DMS53 (cell line): ENCODE data around the gene HSPA14.
"Not testable (repeated sequence)": the region's sequence is repeated elsewhere in the genome, so short reads cannot be mapped to it uniquely, and the experiment has no call there.

Source experiments
- DNase-seq: peaks from one replicate; lab custom pipeline; 2025; lab: John Stamatoyannopoulos, UW

Gene HSPA14

DNA sequence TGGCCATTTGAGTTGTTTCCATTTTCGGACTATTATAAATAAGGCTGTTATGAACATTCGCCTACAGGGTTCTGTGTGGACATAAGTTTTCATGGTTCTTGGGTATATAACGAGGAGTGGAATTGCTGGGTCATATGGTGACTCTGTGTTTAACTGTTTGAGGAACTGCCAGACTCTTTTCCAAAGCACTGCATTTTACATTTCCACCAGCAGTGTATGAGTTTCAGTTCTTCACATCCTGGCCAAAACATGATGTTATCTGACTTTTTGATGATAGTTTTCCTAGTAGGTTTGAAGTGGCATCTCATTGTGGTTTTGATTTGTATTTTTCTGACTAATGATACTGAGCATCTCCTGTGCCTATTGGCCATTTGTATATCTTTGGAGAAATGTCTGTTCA lies 46.0 kb downstream of the HSPA14 start:
- DNase-seq: no peak

DNA sequence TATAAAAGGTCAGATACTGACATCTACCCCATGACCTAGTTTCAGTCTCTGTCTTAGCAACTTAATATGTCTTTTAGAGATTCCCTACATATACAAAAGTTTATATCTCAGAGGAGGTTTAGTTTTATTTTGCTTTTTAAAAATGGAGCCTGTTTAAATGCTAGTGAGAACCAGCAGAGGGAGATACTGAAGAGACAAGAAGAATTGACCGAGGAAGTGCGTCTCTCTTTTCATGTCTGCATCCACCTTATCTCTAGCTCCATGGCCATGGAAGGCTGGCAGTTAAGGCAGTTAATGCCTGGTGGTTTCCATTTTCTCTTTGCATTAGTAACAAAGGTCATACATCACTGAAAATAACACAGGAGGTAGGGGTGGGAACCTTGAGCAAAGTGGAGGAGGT lies 51.2 kb downstream of the HSPA14 start:
- peak; percentile 24 for DNase-seq

DNA sequence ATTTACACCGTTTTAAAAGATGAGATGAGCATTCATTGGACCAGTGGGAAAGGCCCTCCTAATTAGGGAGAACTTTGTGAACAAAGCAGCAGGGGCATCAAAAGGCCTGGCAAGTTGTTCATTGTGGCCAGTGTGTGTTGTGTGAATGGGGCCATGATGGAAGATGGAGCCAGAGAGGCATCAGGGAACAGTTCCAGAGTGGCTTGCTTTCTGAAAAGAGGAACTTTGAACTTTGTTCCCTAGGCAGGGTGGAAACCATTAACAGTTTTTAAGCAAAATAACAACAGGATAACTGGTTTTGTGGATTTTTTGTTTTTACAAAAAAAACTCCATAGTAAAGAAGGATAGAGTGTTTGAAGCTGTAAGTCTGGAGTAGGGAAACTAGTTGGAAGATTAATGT lies 53.0 kb downstream of the HSPA14 start:
- no peak for DNase-seq

DNA sequence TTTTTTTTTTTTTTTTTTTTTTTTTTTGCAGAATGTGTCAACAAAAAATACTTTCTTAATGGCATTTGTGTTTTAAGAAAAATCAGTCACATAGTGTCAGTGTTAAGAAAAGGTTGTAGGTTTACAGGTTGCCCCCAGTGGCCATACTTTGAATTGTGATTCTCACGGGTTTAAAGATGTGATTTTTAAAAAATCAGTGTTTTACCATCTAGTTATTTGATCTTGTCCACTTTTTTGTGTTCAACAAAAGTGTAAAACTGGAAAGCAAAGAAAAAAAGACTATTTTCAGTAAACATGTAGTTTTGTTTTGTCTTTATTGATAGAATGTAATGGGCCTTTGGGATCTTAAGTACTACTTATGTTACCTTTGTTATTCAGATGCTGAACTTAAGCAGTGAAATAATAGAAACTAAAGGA lies 66.2 kb downstream of the HSPA14 start:
- DNase-seq: peak; percentile 79

DNA sequence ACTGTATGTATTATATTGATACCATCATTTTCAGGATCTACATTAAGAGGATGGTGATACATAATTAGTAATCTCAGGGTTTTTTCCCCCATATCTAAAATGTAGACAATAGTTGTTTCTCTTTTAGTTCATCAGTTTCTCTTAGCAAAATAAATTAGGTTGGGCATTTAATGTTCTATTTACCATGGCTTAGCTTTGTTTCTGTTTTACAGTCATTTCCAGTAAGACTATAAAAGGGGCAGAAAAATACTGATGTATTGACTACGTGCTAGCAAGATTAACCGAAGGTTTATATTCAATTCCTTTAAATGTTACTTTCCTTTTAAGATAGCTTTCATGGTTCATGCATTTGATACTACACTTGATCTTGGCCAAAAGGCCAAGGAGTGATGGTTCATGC lies 66.8 kb downstream of the HSPA14 start:
- no peak for DNase-seq

DNA sequence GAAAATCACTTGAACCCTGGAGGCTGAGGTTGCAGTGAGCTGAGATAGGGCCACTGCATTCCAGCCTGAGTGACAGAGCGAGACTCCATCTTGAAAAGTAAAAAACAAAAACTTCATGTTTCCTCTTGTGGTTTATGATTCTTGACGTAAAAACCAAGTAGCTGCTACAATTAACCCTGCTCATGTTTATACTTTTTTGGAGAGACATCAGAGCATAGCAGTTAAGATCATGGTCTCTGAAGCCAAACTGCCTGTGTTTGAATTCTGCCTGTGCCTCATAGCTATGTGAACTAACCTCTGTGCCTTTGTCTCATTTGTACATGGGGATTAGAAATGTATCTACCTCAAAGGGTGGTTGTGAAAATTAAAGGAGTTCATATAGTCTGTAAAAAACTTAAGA lies 67.8 kb downstream of the HSPA14 start:
- DNase-seq: no peak

- no peak for DNase-seq
Measured at GRCh38 chr10:14906765-14907164, 68.7 kb downstream of the HSPA14 start.

- DNase-seq: not testable (repeated sequence)
Measured at GRCh38 chr10:14907591-14907990, 69.5 kb downstream of the HSPA14 start.

DNA sequence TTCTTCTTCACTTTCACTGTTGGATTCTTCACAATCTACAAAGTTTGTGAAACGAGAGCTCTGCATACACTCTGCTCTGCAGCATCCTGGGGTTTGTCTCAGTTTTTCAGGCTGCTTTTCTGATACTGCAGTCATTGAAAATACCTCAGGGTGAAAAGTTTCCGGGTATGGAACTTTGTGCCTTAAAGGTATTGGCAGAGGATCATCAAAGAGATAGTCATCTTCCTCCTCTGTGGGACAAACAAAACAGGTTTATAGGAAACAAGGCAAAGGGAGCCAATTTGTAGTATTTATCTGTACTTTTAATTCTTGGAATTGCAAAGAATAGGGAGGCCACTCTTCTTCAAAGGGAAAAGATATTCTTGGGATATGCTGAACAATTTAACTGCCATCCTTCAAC lies 71.0 kb downstream of the HSPA14 start:
- no peak for DNase-seq

DNA sequence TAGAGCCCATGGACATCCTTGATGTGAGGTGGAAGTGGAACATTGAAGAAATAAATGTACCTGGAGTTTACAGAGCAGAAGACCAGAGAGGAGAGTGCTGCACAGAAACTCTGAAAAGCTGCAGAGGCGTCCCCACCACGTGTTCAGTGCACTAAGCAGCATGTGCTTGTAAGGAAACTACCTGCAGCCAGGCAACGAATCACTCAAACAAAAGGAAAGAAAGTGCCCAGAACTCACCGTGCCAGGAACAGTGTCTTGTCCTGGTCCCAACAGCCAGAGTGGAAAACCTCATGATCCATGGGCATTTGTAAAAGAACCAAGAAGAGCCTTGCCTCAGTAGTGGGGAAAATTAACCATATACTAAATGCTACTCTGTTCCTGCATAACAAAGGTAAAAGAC lies 72.8 kb downstream of the HSPA14 start:
- no peak for DNase-seq

DNA sequence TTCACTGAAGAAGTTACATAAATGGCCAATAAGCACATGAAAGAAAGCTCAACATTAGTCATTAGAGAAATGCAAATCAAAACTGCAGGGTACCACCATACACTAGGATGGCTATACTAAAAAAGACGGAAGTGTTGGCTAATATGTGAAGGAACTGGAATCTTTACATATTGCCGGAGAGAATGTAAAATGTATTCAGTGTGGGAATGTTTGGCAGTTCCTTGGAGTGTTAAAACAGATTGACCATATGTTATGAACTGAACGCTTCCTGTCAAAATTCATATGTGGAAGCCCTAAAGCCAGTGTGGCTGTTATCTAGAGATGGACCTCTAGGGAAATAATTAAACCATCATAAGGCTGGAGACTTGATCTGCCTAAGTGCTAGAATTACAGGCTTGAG lies 73.7 kb downstream of the HSPA14 start:
- no peak for DNase-seq

- no peak for DNase-seq
Measured at GRCh38 chr10:14916600-14916999, 78.5 kb downstream of the HSPA14 start.

DNA sequence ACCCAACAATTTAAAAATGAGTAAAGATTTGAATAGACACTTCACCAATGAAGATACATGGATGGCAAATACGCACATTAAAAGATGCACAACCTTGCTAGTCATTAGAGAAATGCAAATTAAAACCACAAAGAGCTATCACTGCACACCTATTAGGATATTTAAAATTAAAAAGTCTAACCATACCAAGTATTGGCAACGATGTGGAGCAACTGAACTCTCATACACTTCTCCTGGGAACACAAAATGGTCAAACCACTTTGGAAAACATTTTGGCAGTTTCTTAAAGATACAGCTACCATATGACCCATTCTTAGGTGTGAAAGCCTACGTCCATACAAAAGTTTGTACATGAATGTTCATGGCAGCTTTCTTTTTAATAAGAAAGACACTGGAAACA lies 79.7 kb downstream of the HSPA14 start:
- no peak for DNase-seq

- DNase-seq: no peak
Measured at GRCh38 chr10:14918964-14919363, 80.9 kb downstream of the HSPA14 start.
